CD4-positive, alpha-beta T cell treated with Interleukin-17A for 1 hour (primary cell): ENCODE results near the gene PSMB8.
"Not testable (repeated sequence)": the region's sequence is repeated elsewhere in the genome, so short reads cannot be mapped to it uniquely, and the experiment has no call there.

ENCODE experiments used
- DNase-seq: peaks from one replicate; pipeline ENCODE4 v3.0.0-alpha.2; 2020

The PSMB8 gene

DNA sequence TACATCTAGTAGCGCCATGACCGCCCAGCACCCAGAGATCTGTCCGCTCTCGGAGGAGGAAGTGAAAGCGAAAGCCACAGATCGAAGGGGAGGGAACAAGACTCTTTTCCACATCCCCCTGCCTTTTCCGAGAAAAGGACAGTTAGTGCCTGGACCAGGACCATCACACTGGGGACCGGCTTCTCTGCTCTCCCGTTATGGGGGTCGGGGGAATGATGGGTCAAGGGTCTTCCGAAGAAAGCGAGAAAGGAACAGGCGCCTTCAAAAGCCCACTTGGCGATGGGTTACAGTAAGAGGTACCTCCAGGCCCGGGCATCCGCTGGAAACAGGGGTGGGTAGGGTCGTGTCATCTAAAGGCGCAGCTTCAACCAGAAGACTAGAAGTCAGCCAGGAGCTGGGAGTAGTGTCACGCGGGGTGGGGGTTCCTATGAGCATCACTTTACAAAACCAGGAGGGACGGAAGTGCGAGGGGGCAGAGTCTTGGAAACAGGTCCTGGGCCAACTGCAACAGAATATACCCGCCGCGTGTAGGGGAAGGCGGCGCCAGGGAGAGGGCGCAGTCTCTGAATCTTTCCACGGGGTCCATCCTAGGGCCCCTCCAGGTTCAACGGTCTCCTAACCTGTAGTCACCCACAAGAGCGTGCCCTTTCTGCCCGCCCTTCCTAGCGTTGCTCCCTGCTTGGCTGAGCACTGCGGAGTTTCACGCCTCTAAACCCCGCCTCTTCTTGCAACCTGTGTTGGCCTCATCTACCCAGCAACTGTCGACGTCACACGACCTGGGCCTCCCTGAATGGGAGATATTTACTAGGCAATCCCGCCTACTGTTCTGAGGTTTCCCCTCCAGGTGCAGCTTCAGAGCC, at the start of gene PSMB8:
TSS of gene PSMB8 (minus strand) at position 69 of the 860 bp plus-strand sequence. CDS start at position 18, 51 bp downstream.
- peak; percentile 99 for DNase-seq

DNA sequence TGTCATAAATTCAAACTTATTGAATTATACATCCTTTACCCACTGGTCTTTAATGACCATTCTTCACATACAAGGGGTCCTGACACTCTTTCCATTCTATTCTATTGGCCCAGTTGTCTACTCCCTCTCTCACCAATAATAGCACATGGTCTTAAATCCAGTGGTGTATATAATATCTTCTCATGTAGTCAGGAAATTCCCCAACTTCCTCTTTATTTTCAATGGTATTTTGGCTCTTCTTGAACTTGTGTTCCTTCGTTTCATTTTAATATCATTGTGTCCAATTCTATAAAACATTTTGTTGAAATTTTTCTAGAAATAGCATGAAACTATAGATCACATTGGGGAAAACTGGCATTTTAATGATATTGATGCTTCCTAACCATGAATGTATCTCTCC, 47.0 kb upstream of the PSMB8 start:
- DNase-seq, result no peak

DNA sequence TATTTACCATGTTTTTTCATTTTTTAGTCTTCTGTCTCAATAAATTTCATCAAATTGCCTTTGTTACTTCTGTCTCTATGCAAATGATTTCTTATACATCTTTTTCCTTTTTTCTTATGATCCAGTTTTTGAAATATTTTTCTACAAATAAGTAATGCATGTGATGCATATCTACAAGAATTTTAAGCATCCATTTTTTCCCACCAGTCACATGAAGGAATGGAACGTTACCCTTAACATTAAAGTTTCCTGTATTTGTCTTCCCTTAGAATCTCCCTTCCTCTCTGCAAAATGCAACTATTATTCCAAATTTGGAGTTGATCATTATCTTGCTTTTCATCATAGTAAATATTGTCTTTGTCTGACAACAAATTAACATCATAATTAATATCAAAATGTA, 45.7 kb upstream of the PSMB8 start:
- no peak for DNase-seq

DNA sequence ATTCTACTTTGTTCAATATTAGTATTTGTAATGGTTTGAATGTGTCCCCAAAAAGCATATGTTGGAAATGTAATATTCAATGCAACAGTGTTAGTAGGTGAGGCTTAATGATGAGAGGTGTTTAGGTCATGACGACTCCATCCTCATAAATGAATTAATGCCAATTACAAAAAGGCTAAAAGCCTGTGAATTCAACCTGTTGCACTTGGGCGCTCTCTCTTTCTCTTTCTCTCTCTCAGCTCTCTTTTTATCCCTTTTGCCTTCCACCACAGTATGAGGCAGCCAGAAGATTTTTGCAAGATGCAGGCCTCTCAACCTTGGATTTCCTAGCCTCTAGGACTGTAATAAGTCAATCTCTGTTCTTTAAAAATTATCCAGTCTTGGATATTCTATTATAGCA, 44.7 kb upstream of the PSMB8 start:
- DNase-seq, result no peak

DNA sequence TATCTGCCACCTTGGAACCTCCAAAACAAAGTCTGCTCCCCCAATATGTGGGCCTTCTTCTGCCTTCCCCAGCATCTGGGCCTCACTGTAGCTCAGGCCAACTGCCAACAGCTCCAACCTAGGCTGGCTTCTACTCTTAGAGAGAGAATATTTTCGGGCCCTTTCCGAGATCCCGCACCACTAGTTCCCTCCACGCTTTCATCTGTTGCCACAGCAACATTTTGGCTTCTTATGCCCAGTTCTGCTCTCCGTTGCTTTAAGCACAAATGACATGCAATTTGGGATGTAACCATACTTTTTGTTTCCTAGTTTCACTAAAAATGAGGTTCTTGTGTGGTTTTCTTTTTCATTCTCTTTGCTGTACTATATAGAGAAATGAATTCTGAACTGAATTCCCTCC, 43.8 kb upstream of the PSMB8 start:
- no peak for DNase-seq

DNA sequence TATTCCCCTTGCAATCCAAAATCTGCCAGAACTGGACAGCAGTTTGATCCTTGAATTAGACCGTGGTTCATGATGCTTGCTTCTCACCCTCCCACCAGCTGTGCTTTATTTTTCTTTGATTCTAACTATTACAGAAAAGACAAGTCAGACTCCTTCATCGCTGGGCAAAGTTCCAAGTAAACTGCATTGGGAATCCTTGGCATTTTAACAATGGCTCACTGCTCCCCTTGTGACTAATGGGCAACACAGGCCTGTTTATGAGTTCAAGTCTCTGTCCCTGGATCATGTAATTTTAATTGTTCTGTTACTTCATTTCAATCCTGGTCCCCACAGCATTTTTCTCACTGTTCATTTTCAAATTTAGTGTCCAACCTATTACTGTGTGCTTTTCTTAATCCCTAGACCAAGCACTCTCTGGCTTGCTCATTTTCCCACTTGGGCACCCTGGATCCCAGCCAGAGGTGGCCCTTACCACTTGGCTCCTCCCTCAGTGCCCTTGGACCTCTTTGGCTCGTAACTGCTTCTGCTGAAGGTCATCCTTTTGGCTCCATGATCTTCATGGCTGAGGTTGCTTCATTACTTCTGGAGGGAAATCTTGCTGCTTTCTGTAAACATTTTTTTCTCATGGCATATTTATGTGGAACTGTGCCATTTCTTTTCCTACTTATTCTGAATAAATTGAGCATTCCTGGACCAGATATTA, 43.0 kb upstream of the PSMB8 start:
- no peak for DNase-seq

DNA sequence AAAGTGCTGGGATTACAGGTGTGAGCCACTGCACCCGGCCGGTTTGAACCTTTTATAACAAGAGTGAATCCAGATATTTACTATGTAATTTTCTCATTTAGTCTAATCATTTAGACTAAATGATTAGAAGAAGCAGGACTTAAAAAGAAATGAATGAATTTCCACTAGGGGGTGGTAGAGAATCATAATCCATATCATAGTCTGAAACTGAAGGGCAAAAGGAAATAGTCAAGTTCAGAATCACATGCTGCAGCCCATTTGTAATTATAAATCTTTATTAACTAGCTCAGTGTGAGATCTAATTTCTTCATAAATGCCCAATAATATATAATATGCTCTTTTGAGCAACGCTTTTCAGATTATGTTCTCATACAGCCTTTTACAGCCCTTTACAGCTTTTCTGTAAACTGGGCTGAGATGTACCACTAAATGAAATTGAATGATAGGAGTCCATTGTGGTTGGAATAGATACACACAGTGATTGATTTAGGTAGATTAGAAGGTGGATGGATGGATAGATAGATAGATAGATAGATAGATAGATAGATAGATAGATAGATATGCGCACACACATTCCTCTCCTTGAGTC, 41.9 kb upstream of the PSMB8 start:
- DNase-seq, result peak; percentile 82

DNA sequence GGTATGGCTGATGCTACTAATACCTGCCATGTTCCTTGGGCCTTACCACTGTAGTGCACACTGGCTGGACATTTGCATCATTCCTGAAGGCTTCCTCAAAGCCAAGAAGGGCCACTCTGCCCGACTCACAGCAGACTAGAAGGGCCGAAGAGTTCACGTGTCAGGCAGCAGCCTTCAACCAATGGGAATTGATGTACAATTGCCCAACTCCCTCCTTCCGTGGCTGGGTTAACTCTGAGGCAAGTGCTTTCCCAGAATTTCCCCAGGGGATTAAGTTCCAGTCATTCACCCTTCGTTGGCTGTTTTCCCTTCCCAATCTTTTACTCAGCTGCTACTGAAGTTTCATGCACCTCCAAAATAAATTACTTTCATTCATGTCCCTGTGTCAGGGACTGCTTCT, 39.9 kb upstream of the PSMB8 start:
- no peak for DNase-seq

- no peak for DNase-seq
Observed at GRCh38 chr6:32882879-32883250, 39.0 kb upstream of the PSMB8 start.

GRCh38 chr6:32880962-32881361, 37.1 kb upstream of the PSMB8 start:
- not testable (repeated sequence) for DNase-seq

- no peak for DNase-seq
Observed at GRCh38 chr6:32879691-32880090, 35.8 kb upstream of the PSMB8 start.

GRCh38 chr6:32876603-32877002, 32.8 kb upstream of the PSMB8 start:
- no peak for DNase-seq

- DNase-seq, result not testable (repeated sequence)
Observed at GRCh38 chr6:32873947-32874346, 30.1 kb upstream of the PSMB8 start.

- DNase-seq, result peak; percentile 90
Observed at GRCh38 chr6:32868257-32868788, 24.5 kb upstream of the PSMB8 start.

DNA sequence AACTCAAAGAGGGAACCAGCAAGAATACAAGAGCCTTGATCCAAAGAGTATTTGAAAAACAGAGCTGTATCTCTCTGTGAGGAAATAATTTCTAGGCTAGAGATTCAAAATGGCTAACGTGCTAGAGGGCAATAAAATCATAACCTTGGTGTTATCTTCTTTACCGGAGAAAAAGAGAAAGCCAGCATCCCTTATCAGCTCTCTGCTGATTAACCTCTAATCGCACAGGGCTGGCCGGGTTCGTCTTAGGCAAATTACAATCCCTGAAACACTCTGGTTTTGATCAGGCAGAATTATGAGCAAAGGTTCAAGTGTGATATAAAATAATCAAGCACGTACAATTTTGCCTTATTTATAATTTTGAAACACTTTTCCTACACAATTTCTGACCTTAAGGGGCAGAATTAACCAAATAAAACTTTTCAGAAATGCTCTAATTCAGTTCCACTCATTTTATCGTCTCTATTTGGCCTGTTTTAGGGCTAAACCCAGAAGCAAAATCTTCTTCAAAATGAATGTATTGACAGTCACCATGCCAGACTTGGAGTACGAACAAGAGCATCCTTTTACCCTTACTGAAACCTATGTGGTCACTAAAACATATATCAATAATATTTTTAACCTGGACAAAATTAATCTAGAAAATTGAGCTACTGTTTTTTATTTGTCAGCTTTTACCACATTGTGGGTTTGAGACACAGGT, 23.9 kb upstream of the PSMB8 start:
- no peak for DNase-seq

DNA sequence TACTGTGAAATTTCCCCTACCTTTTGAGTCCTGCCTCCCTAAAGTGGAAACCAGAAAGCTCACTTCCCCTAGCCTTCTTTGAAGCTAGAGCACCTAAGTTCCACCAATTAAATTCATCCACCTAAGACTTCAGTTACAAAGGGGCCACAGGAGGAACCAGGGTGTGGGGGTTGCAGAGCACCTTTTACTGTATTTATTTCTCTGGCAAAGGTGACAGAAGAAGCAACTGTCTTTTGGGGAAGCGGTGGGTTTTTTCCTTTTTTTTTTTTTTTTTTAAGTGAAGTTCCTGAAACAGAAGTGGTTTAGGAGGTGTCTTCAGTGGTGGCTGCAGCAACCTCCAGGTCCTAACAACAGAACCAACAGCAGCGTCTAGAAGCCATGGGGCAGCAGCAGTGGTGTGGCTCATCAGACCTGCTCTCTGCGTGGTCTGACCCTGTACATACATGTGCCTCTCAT, 23.2 kb upstream of the PSMB8 start:
- peak; percentile 49 for DNase-seq

DNA sequence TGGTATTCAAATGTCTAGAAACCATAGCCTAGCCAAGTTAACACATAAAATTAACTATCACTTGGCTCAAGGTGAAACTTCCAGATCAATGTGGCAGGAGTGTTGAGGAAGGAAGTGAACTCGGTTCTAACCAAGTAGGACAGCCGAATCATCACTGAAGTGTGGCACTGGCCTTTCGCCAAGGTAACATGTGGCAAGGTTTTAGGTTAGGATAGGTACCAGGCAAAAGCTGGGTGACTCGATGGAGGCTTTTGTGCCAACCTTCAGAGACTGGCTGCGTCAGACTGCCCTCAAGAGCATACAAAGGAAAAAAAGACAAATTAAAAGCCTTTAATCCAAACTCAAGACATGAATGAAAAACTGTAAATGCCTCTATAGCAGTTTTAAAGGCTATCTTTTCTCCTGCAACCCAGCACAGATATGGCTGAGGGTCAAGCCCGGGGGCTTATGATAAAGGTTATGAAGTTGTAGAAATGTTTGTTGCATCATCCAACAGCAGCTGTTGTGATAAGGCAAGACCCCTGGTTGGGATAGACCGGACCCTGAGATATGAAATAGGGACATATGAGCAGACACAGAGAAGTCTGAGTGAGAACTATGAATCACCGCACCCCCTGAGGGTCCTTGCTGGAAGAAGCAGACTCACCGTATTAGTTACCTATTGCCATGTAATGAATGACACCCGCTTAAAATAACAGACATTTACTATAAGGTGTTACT, 22.0 kb upstream of the PSMB8 start:
- no peak for DNase-seq

GRCh38 chr6:32862725-32863124, 18.9 kb upstream of the PSMB8 start:
- no peak for DNase-seq

GRCh38 chr6:32860674-32861073, 16.8 kb upstream of the PSMB8 start:
- DNase-seq, result no peak

GRCh38 chr6:32858194-32858593, 14.3 kb upstream of the PSMB8 start:
- DNase-seq, result no peak

DNA sequence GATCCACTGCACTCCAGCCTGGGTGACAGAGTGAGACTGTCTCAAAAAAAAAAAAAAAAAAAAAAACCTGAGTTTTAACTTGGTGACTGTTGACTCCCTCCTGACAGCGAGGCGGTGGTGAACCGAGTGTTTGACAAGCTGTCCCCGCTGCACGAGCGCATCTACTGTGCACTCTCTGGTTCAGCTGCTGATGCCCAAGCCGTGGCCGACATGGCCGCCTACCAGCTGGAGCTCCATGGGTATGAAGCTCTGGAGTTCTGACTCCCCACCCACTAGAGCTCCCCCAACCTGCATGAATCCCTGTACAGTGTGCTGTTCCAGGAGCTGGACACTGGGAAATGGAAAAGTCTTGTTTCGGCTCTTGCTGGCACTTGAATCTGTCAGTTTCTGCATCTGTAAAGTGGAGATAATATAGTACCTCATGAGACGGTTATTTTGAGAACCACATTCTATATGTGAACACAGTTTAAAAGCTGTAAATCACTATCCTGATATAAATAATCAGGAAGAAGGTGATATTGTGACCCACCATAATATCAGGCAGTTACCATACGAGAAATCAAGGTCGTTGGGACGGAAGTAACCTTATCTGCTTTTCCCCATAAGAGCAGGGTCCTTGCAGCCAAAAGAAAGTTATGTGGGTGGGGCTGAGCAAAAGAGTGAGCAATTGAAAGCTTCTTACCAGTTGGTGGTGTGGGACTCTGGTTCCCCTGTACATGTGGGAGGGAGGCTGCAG, 13.5 kb upstream of the PSMB8 start:
- DNase-seq, result no peak
